Thoracic aorta (tissue), 2 donors: Measurements from ENCODE around the gene DPP4. TPM values are rescaled to one million over a fixed set of nuclear protein-coding genes. Genes with fewer than 3 reads are reported as not detected.

Experiments used
- ATAC-seq: fragments of 150-250 bp; one replicate; pipeline ENCODE4 v1.8.0; 2017; ENCODE audit warnings: low read depth; ENCODE audit not compliant: insufficient number of reproducible peaks, low FRiP score
- DNase-seq: peaks from one replicate; pipeline ENCODE4 v3.0.0-alpha.2; 2020; ENCODE audit warnings: low spot score
- H3K27ac ChIP-seq, 2 donors: fragments of 200-600 bp; sonication (generic); 1 replicate in 1 of 2; 2 replicates in 1 of 2; pipeline ENCODE4 v1.5.1; 2016; ENCODE audit warnings: mild to moderate bottlenecking in 2 of 2, moderate library complexity in 2 of 2
- H3K27me3 ChIP-seq: fragments of 200-600 bp; sonication (generic); replicated peaks from 2 replicates; pipeline ENCODE4 v1.6.0; 2016; ENCODE audit warnings: mild to moderate bottlenecking; ENCODE audit not compliant: insufficient read depth
- H3K36me3 ChIP-seq: fragments of 200-600 bp; sonication (generic); one replicate; pipeline ENCODE4 v1.5.1; 2016
- H3K4me1 ChIP-seq, 2 donors: fragments of 200-600 bp; sonication (generic); 1 replicate in 1 of 2; 2 replicates in 1 of 2; pipeline versions ENCODE4 v1.5.1 to v1.6.0; 2016; ENCODE audit warnings: low read depth in 2 of 2, mild to moderate bottlenecking in 1 of 2; ENCODE audit not compliant: control insufficient read depth in 1 of 2
- H3K4me3 ChIP-seq: fragments of 200-600 bp; sonication (generic); 2 replicates; pipeline ENCODE4 v1.5.1; 2016; ENCODE audit warnings: mild to moderate bottlenecking
- H3K9me3 ChIP-seq: fragments of 200-600 bp; sonication (generic); 2 replicates; pipeline ENCODE4 v1.5.1; 2016
- total RNA-seq, 2 donors: library from RNA; depleted of rRNA; stranded (reverse); fragments of >200 nt; gene quantifications; one replicate each; pipeline versions ENCODE4 v1.1.0 to v1.2.3, GENCODE V29; 2016
- TF ChIP-seq, protein P1 (sequence below): fragments of 200-600 bp; sonication (generic); IDR thresholded peaks from one replicate; pipeline ENCODE4 v1.5.1; 2019; ENCODE audit warnings: antibody characterized with exemption

The DPP4 gene
- total RNA-seq, 2 donors from 2014 or later: 2.0 to 2.1 TPM

DNA sequence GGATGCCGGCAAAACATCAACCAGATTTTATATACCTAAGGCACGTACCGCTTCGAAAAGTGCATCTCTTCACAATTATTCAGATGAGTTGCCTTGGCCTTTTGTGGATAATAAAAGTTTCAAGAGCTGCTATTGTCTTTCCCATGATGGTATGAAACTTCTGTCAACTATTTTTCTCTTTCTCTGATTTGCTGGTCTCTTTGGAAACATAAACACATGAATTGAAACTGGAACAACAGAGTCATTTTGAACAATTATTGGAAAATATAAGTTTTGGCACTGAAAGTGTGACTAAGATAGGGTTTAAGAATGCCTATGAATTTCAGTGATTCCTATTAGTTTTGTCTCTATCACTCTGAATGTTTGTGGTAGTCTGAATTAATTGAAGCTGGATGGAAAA, 109.9 kb downstream of the DPP4 start:
- TF ChIP-seq, protein P1, sequence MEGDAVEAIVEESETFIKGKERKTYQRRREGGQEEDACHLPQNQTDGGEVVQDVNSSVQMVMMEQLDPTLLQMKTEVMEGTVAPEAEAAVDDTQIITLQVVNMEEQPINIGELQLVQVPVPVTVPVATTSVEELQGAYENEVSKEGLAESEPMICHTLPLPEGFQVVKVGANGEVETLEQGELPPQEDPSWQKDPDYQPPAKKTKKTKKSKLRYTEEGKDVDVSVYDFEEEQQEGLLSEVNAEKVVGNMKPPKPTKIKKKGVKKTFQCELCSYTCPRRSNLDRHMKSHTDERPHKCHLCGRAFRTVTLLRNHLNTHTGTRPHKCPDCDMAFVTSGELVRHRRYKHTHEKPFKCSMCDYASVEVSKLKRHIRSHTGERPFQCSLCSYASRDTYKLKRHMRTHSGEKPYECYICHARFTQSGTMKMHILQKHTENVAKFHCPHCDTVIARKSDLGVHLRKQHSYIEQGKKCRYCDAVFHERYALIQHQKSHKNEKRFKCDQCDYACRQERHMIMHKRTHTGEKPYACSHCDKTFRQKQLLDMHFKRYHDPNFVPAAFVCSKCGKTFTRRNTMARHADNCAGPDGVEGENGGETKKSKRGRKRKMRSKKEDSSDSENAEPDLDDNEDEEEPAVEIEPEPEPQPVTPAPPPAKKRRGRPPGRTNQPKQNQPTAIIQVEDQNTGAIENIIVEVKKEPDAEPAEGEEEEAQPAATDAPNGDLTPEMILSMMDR: no peak
- no peaks in the 10 kb centered on the region for H3K27me3 ChIP-seq
- no peak for ATAC-seq

GRCh38 chr2:161962160-161962559, 111.9 kb downstream of the DPP4 start:
- TF ChIP-seq, protein P1: no peak

More for the DNA sequence above, 109.9 kb downstream of the DPP4 start:
- Histone ChIP-seq H3K4me3 (no peak overlapping the region), H3K4me1 (no peaks in the 10 kb centered on the region), H3K36me3 (no peaks in the 10 kb centered on the region), H3K9me3 (no peaks in the 10 kb centered on the region), H3K27ac (no peak overlapping the region)
- no peak for DNase-seq

DNA sequence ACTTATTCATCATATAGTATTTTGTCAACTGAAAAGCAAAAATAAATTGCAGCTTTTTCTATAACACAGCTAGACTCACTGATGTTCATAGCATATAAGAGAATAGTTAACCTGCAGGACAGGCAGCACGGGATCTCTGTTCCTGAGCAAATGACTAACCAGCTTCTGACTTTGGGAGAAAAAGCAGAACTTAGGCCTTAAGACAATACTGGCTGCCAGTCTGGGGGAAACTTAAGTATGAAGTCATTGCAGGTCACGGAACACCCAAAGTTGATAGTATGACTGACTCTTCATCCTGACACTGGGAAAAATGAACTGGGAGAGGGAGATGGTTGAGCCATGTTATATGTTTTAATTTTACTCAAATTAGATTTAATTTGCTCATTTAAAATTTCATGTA, 113.0 kb downstream of the DPP4 start:
- ATAC-seq: no peak
- H3K4me3 ChIP-seq: no peak overlapping the region

More at GRCh38 chr2:161962160-161962559, 111.9 kb downstream of the DPP4 start:
- no peaks in the 10 kb centered on the region for H3K9me3 ChIP-seq
- no peaks in the 10 kb centered on the region for H3K4me1 ChIP-seq
- DNase-seq: no peak
- no peak overlapping the region for H3K4me3 ChIP-seq
- no peaks in the 10 kb centered on the region for H3K27me3 ChIP-seq
- no peak overlapping the region for H3K27ac ChIP-seq
- ATAC-seq: no peak
- no peaks in the 10 kb centered on the region for H3K36me3 ChIP-seq

GRCh38 chr2:161956738-161957137, 117.3 kb downstream of the DPP4 start:
- H3K36me3 ChIP-seq: no peaks in the 10 kb centered on the region
- ATAC-seq (no peak), DNase-seq (no peak)
- H3K4me3 ChIP-seq: no peak overlapping the region
- no peak overlapping the region for H3K27ac ChIP-seq
- H3K27me3 ChIP-seq: no peaks in the 10 kb centered on the region
- H3K4me1 ChIP-seq: no peaks in the 10 kb centered on the region
- no peaks in the 10 kb centered on the region for H3K9me3 ChIP-seq
- TF ChIP-seq, protein P1: no peak

More for the DNA sequence above, 113.0 kb downstream of the DPP4 start:
- Histone ChIP-seq H3K27ac (no peak overlapping the region), H3K9me3 (no peaks in the 10 kb centered on the region), H3K36me3 (no peaks in the 10 kb centered on the region), H3K4me1 (no peaks in the 10 kb centered on the region), H3K27me3 (no peaks in the 10 kb centered on the region)
- DNase-seq: no peak
- TF ChIP-seq, protein P1: no peak

DNA sequence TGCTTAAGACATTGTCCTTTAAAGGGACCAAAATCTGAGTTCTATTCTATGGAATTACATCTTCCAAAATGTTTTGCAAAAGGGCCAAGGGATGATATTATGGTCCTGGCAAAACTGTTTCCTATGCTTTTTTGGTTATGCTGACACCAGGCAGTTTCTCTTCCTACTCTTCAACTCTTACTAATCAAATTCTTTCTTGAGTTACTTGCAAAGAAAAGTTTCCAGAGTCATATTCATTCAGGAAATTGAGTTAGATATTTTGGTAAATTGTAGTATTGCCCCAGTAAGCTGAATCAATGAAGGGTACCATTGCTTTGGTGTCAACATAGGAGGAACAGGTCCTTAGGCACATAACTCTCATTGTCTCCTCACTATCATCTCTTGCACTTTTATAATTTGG, 118.8 kb downstream of the DPP4 start:
- H3K4me3 ChIP-seq: no peak overlapping the region
- ATAC-seq: no peak
- DNase-seq: no peak
- no peaks in the 10 kb centered on the region for H3K36me3 ChIP-seq
- no peaks in the 10 kb centered on the region for H3K4me1 ChIP-seq
- H3K27me3 ChIP-seq: no peaks in the 10 kb centered on the region
- TF ChIP-seq, protein P1: no peak
- H3K27ac ChIP-seq: no peak overlapping the region
- H3K9me3 ChIP-seq: no peaks in the 10 kb centered on the region
